Activated CD4-positive, CD25-positive, alpha-beta regulatory T cell treated with anti-CD3 and anti-CD28 coated beads, Interleukin-2, amount 50 U/mL, for 72 hours (primary cell): ENCODE data around the gene GABRQ.
A peak's percentile ranks its signal among the peaks of the same experiment; 100 is the strongest.
"Not testable (repeated sequence)": the region's sequence is repeated elsewhere in the genome, so short reads cannot be mapped to it uniquely, and the experiment has no call there.

Experiments
- DNase-seq: peaks from one replicate; pipeline ENCODE4 v3.0.0; 2021

Gene GABRQ

GRCh38 chrX:152663086-152663485 lies 25.4 kb downstream of the GABRQ start:
- no peak for DNase-seq

GRCh38 chrX:152674135-152674534 lies 36.4 kb downstream of the GABRQ start:
- DNase-seq = no peak

DNA sequence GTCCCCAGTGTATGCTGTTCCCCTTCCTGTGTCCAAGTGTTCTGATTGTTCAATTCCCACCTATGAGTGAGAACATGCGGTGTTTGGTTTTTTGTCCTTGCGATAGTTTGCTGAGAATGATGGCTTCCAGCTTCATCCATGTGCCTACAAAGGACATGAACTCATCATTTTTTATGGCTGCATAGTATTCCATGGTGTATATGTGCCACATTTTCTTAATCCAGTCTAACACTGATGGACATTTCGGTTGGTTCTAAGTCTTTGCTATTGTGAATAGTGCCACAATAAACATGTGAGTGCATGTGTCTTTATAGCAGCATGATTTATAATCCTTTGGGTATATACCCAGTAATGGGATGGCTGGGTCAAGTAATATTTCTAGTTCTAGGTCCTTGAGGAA lies 37.0 kb downstream of the GABRQ start:
- not testable (repeated sequence) for DNase-seq

GRCh38 chrX:152681012-152681411 lies 43.3 kb downstream of the GABRQ start:
- DNase-seq = not testable (repeated sequence)

- not testable (repeated sequence) for DNase-seq
These were observed 60.5 kb downstream of the GABRQ start, which contains the start of gene MAGEA3 for GRCh38 chrX:152697952-152698931. TSS of gene MAGEA3 (plus strand) at chrX:152698794. CDS start at chrX:152700833, 2,039 bp downstream.

DNA sequence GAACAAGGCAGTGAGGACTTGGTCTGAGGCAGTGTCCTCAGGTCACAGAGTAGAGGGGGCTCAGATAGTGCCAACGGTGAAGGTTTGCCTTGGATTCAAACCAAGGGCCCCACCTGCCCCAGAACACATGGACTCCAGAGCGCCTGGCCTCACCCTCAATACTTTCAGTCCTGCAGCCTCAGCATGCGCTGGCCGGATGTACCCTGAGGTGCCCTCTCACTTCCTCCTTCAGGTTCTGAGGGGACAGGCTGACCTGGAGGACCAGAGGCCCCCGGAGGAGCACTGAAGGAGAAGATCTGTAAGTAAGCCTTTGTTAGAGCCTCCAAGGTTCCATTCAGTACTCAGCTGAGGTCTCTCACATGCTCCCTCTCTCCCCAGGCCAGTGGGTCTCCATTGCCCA lies 62.7 kb downstream of the GABRQ start:
- peak; percentile 23 for DNase-seq

DNA sequence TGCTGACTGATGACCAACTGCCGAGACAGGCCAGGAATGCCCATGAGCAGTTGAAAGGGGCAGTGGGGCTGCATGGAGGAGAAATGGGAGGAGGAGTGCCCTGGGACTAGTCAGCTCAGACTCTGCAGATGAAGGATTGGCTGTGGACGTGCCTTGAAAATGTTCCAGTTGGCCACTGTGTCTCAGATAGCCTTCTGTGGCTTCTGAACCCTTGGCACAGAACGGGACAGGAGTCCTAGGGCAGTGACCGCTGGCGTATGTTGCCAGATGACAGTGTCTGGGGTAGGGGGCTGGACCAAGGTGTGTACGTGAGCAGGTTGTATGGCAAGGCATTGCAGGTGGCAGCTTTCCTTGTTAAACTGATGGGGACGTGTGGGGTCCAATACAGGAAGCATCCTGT lies 68.8 kb downstream of the GABRQ start:
- DNase-seq = not testable (repeated sequence)
